ENCODE results near the gene GABPB1.
"Not testable (repeated sequence)": the region's sequence is repeated elsewhere in the genome, so short reads cannot be mapped to it uniquely, and the experiment has no call there.

GABPB1 gene
- 31.5 to 130 (median 68.4) reads per million in 4 experiments for total RNA-seq

DNA sequence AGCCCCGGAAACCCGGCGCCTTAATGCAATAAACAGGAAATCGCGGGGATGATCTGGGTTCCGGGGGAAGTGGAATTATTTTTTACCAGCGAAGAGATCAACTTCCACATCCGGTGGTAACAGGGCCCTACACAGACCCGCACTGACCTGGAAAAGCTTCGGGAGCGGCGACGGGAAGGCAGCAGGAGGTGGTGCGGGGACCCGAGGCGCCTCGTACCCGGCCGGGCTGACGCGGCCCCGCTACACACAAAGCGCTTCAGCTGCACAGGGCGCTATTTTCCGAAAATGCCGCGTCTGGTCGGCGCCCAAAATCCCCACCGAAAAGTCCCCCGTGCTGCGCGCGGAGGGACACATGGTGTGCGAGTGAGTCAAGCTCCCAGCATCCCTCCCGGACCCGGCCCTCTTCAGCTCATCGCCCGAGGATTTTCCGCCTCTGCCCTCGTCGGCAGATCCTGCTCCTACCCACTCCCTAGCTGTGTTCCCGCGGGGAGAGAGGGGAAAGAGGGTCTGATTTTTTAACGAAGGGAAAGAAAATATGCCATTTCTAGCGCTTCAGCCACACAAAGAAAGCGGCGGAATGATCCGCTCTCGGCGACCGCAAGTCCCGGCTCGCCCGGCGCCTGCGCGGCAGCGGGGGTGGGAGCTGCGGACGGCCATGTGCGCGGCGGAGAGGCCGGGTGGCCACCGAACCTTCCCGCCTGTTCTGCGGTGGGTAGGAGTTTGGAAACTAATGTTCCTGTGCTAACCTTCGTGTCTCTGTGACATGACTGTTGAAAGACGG lies at the start of gene GABPB1:
Gene GABPB1, minus strand, starts transcription at position 361 of the 781 bp plus-strand sequence. CDS start 45,400 bp downstream, outside the sequence.
- peak; percentile 81 for DNase-seq

DNA sequence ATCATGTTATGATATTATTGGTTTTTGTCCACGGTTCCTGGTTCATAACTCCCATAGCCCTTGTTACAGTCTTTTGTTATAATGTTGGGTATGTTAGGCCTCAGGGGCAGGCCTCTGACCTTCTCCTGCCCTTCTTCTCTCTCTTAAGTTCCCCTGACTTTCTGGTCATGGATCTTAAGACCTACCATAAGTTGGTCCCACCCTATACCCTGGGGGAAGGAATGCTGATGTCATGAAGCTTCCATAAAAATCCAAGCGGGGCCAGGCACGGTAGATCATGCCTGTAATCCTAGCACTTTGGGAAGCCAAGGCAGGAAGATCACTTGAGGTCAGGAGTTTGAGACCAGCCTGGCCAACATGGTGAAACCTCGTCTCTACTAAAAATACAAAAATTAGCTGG lies 36.6 kb upstream of the GABPB1 start:
- not testable (repeated sequence) for DNase-seq

DNA sequence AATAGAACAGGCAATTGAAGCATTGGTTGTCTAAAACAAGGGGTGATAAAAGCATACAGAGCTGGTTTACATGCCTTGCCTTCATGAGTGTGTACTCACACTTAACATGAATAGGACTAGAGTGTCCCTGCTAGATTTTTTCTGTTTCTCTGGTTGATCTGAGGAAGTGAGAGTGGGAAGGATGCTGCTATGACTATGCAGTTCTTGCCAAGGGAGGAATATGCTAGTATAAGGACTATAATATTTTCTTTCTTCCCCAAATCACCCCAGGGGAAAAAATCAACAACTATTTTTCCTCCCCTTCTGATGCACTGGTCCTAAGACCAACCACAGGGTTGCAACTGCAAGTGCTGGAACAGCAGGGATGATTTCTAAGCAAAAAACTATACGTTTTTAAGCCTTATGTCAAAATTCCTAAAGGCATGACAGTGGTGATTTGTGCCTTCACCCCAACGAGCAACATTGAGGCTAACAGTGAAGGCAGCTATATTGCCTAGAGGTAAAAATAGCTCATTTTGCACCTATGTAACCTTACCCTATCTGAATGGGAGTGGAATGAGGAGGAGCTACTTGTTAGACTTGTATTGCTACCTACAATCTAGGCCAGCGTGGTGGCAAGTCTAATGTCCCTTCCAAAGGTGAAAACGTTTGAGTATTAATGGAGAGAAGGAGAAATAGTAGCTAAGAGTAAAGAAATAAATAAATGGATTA lies 35.7 kb upstream of the GABPB1 start:
- no peak for DNase-seq

DNA sequence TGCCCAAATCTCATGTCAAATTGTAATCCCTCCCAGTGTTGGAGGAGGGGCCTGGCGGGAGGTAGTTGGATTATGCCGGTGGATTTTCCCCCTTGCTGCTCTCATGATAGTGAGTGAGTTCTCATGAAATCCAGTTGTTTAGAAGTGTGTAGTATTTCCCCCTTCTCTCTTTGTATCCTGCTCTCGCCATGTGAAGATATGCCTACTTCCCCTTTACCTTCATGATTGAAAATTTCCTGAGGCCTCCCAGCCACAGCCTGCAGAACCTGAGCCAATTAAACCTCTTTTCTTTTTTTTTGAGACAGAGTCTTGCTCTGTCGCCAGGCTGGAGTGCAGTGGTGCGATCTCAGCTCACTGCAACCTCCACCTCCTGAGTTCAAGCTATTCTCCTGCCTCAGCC lies 27.4 kb upstream of the GABPB1 start:
- DNase-seq = not testable (repeated sequence)

DNA sequence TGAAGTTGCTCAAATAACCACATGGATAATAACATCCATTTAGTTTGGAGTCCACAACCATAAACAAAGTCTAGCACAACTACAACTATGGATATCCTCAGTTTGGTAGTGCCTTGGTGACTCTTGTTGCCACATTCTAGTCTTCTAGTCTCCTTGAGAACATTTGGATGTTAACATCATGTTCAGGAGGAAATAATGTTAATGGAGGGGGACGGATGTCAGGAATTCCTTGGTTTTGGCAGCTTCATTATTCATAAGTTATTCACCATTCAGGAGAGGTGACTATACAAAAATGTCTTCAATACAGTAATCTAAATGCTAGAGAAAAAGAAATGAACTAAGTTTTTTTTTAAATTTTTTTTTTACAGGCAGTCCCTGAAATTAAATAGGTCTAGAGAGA lies 26.4 kb upstream of the GABPB1 start:
- no peak for DNase-seq

DNA sequence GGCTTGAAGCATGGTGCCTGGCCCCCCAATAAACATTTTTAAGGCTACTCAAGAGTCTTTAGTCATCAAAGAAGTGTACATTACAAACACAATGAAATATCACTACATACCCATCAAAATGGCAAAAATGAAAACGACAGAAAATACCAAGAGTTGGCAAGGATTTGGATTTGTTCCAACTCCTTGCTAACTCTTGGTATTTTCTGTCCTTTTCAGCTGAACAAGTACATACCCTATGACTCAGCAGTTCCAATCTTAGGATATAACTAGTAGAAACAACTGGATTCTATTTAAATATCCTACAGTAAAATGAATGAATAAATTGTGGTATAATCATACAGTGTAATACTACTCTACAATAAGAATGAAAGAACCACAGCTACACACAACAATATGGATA lies 25.1 kb upstream of the GABPB1 start:
- DNase-seq = no peak

DNA sequence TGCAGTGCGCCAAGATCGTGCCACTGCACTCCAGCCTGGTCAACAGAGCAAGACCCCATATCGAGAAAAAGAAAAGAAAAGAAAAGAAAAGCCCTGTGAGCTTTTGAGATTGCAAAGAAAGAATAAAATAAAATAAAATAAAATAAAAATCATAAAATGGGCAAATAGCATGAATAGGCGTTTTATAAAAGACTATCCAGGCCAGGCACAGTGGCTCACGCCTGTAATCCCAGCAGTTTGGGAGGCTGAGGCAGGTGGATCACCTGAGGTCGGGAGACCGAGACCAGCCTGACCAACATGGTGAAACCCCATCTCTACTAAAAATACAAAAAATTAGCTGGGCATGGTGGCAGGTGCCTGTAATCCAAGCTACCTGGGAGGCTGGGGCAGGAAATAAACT lies 24.4 kb upstream of the GABPB1 start:
- not testable (repeated sequence) for DNase-seq

DNA sequence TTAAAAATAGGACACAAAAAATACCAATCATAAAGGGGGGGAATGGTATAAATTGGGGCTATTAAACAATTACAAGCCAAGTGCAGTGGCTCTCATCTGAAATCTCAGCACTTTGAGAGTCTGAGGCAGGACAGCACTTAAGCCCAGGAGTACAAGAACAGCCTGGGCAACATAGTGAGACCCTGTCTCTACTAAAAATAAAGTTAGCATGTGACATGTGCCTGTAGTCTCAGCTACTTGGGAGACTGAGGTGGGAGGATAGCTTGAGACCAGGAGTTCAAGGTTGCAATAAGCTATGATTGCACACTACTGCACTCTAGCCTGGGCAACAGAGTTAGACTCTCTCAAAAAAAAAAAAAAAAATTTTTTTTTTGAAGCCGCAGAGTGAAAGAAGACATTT lies 23.8 kb upstream of the GABPB1 start:
- no peak for DNase-seq

DNA sequence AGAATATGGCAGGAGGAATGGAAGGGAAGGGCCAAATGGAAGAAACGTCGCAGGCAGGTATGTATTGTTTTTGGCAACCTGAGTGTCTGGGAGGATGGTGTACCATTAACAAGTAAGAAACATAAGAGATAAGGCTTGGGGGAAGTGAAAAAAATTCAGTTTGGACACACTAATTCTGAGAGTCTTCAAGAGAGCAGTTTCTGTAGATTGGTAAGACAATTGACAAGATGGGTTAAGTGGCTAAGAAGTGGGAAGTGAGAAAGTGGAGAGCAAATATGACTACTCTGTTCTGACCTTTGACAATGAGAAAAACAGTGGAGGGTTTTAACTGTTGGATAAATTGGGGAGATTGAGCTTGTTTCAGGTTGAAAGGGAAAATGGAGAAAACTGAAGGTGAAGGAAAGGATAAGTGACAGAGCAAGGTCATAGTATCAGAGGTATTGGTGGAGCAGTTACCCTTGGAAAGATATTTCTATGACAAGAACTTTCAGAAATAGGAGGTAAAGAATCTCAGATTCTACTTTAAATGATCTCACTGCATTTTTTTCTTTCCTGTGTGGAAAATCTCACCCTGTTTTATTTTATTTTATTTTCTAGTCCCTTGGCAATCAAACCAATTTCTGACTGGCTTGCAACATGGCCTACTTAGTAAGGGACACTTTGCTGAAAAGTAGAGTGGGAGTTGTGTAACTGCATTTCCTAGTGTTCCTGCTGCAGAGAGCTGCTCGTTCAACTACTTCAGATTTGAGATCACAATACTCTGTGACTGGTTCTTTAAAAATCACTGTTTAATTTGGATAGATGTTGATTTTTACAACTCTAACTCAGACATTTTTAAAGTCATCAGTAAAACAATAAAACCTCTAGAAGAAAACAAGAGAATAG lies 23.1 kb upstream of the GABPB1 start:
- no peak for DNase-seq

DNA sequence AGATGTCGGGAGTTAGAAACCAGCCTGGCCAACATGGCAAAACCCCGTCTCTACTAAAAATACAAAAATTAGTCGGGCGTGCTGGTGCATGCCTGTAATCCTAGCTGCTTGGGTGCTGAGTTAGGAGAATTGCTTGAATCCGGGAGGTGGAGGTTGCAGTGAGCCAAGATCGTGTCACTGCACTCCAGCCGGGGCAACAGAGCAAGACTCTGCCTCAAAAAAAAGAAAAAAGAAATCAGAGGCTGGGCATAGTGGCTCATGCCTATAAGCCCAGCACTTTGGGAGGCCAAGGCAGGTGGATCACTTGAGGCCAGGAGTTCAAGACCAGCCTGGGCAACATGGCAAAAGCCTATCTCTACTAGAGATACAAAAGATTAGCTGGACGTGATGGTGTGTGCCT lies 14.6 kb upstream of the GABPB1 start:
- not testable (repeated sequence) for DNase-seq

DNA sequence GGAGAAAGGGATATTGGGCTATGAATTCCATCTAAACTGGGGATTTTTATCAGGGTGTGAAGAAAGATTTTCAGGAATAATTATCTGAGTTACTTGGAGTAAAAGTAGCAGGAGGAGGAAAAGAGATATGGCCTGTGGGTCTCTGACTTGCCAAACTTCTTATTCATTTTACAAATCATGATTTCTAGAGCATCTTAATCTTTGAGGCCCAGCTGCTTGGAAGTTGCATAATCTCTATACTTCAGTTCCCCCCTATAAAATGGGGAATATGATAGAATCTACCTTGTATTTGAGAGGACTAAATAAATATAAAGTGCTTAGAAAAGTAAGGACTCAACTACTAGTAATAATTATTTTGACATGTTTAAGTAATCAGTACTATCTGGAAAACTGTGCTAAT lies 11.0 kb upstream of the GABPB1 start:
- DNase-seq = no peak

DNA sequence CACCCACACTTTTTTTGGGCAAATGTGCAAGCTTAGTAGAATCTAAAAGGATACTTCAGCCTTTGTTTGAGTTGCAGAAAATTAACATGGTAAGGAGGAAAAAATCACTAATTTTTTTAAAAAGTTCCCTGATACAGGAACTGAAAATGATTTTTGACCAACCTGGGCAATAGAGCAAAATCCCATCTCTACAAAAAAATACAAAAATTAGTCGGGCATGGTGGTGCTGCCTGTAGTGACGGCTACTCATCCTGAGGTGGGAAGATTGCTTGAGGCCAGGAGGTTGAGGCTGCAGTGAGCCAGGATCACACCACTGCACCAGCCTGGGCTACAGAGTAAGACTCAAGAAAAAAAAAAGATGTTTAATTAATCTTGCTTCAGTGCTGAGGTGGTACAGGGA lies 10.6 kb upstream of the GABPB1 start:
- DNase-seq = no peak

DNA sequence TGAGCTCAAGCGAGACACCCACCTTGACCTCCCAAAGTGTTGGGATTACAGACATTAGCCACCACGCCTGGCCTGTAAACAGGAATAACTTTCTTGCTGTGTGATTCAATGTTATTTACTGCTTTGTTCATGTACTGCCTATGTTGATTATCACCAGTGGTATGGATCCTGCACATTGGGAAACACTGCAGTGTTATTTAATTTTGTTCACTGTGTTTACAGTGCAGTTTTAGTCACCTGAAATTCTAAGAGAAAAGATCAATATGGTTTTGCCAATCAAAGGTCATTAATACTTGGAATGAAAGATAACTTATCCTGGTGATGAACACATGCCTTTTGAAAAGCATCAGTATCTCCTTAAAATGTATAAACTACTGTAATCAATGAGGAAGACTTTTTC lies 8.6 kb upstream of the GABPB1 start:
- no peak for DNase-seq

DNA sequence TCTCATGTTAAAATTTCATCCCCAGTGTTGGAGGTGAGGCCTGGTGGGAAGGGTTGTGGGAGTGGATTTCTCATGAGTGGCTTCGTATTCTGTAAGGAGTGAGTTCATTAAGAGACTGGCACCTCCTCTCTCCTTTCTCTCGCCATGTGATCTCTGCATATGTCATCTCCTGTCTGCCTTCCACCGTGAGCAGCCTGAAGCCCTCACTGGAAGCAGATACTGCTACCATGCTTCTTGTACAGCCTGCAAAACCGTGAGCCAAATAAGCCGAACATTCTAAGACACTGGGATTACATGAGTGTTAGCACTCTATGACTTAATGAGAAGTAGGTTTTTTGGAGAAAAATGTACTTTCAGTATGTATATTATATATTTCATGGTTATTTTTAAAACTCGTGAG lies 6.8 kb upstream of the GABPB1 start:
- no peak for DNase-seq

DNA sequence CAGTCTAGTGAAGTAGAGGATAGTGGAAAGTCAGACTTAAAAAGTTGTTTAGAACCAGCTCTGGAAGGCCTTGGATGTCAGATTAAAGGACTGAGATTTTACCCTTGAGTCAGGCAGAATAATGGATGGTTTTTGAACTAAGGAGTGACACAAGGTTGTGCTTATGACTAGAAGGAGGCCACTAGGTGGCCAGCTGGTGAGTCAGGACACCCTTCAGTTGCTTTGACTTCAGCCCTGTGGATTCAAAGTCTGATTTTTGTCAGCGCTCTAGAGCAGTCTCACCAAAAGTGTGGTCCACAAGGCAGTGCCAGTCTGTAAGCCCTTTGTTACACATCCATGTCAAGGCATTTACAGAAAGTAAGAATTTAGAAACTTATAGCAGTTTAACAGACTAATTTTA lies 3.8 kb upstream of the GABPB1 start:
- no peak for DNase-seq

DNA sequence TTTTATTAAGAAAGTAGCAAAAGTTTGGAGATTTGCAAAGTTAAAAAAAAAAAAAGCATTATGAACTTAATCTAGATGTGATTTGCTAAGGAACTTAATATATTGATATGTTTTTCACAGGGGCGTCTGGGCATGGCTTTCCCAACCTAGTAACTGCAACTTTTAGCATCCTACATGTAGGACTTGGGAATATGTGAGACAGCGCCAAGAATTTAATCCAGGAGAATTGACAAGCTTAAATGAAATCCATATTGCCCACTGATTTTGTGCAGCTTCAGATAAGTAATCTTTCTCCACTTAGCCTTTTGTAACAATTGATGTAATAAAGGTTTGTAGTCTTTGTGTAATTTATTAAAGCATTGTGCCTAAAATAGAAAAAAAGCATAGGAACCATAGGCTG lies 982 bp upstream of the GABPB1 start:
- no peak for DNase-seq

DNA sequence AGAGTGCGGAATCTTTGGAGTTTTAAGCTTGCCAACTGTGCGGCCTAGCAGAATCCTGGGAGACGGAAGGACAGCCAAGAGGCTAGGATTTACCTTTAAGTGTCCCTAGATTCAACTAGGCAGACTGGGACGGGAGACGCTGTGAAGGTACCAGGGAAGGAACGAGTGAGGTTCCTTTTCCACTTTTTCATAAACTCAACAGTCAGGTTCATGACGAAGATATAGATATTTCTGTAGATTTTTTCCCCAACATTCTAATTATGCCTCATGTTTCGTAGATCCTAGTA lies 564 bp upstream of the GABPB1 start:
- DNase-seq = no peak

DNA sequence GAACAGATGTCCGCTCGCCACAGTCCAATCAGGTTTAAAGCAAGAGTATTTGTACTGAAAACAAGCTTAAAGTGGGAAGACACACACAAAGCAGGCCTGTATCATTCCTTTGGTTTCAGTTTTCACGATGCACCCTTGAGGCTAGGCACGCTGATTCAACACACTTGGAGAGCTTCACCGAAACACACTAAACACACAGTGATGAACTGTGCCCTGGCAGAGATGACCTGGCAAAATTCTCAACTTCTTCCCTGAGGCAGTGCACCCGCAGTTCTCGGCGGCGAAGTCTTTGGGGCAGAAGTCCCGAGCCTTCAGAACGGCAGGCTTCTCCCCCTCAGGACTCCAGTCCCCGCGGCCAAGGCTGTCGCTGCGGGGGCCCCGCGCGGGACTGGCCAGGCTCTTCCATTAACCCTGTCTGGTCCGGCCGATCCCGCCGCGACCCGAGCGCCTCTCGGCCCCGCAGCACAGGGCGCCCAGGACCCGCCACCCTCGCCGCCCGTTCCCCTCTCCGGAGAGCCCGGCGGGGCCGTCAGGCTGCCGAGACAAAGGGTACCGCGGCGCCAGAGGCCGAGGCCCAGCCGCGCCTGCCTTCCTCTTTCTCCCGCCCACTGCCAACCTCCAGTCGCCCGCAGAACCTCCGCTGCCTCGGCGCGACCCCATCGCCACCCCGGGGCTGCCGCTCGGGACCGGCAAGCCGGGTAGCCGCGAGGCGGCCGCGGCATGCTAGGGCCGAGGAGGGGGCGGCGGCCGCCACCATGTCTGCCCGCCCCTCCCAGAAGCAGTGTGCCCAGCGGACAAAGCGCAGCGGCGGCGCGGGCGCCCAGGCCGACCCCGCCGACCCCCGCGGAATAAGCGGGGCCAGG lies 792 bp downstream of the GABPB1 start:
- peak; percentile 39 for DNase-seq

DNA sequence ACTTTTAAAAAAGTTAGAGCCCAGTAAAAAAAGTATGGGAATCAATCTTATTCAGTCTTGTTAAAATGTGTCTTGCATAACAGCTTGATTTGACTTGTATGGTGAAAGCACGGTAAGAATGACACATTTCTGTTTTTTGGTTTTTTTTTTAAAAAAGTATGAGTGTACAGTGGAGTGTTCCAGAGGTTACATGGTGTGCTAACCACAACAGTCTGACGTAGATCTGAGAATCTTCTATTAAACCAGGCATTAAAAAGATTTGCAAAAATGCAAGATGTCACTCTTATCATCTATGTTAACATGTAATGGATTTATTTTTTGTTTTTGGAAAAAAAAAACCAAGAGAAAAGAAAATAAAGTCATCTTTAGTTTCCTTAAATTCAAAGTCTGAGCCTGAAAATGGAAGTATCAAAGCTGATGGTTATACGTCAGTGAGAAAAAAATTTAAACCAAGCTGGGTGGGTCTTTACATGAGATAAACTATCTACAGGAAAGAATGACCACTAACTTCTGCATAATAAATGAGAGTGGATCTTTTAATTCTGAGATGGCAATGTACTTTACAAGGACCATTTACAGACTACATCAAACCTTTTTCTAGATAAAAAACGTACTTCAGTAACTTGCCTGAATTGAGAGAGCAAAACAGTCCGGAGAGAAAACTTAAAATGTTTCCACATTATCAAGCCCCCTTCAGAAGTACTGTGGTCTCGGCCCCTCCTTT lies 1.6 kb downstream of the GABPB1 start:
- no peak for DNase-seq

DNA sequence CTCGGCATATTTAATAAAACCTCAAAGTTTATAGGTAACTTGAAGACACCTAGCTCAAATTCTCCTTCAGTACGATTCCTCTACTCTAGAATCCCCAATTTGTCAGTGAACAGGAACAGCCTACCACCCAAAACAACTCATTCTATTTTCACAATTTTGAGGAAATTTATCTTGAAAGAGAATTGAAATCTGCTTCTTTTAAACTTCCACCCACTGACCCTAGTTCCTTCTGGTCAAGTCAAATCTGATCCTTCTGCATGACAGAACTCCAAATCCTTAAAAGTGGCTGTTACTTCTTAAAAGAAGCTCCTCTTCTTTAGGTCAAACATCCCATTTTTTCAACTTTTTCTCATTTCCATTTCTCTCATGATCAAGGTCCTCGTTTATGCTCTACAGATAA lies 4.4 kb downstream of the GABPB1 start:
- DNase-seq = no peak

DNA sequence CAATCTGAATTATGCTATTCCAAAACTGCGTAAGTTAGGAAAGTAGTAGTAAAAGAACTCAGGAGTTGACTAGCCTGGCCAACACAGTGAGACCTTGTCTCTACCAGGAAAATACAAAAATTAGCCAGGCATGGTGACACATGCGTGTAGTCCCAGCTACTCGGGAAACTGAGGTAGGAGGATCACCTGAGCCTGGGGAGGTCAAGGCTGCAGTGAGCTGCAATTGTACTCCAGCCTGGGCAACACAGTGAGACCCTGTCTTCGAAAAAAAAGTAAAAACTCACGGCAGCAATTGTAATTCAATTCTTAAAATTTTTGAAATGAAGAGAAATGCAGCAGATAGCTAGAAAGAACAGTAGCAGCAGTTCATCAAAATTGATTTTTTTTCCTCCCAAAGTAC lies 9.7 kb downstream of the GABPB1 start:
- no peak for DNase-seq

DNA sequence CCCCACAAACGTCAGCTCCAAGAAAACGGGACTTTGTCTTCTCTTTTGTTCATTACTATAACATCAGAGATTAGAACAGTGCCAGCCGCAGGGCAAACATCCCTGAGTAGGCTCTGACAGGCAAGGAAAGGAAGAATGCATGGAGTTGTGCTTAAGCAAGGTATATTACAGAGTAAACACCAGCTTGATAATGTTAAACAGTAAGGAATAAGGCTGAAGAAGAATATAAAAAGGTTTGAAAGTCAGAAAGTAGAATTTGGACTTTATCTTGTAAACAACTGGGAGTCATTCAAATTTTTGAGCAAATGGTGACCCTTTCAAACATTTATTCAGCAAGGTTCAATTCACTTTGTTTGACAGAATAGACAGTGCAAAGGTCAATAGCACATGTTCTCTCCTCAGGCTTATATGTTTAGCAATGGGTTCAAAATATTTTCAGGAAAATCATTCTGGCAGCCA lies 11.0 kb downstream of the GABPB1 start:
- no peak for DNase-seq

Data from effector CD8-positive, alpha-beta T cell (primary cell).